Inflammatory macrophage treated with lipopolysaccharide for 1 hour (primary cell): ENCODE measurements around the gene SLC36A1.
A peak's percentile ranks its signal among the peaks of the same experiment; 100 is the strongest.
"Not testable (repeated sequence)": the region's sequence is repeated elsewhere in the genome, so short reads cannot be mapped to it uniquely, and the experiment has no call there.

Experiments
- DNase-seq, 2 donors: peaks; one replicate each; pipeline ENCODE4 v3.0.0-alpha.2; 2020 to 2022

The SLC36A1 gene

GRCh38 chr5:151487544-151487943, 40.1 kb downstream of the SLC36A1 start:
- no peak for DNase-seq

- DNase-seq, result no peak
These were observed 43.2 kb downstream of the SLC36A1 start for GRCh38 chr5:151490627-151491026.

DNA sequence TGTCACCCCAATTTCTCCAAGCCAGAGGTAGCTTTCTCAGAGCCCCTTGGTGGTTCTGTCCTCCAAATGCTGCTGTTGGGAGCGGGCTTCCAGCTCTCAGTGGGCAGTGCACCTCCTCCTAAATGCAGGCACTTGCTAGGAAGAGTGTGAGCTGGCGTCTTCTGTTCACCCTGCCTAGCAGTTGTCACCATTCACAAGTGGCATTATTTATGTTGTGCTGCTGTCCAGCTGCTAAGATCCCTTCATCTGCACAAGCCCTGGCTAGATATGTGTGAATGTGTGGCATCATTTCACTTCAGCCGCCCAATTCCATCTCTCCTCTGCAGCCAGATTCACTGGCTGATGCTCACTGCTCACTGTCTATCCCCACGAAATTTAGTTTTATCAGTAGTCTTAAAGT, 43.7 kb downstream of the SLC36A1 start:
- no peak for DNase-seq

GRCh38 chr5:151492729-151493128, 45.3 kb downstream of the SLC36A1 start:
- DNase-seq, result peak; percentile 68 to 84

GRCh38 chr5:151493665-151494064, 46.3 kb downstream of the SLC36A1 start:
- DNase-seq, result peak in 1 of 2 donors; percentile 29

DNA sequence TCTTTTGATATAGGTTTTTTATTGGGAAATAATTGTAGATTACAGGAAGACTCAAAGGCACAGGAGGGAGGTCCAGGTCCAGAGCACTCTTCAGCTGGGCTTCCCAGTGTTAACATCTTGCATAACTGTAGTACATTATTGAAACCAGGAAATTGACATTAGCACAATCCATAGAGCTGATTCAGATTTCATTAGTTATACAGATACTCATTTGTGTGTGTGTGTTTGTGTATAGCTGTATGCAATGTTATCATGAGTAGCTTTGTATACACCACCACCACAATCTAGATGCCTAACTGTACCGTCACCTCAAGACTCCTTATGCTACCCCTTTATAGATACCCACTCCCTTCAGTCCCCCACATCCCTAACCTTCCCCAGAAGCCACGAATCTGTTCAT, 47.9 kb downstream of the SLC36A1 start:
- no peak for DNase-seq

DNA sequence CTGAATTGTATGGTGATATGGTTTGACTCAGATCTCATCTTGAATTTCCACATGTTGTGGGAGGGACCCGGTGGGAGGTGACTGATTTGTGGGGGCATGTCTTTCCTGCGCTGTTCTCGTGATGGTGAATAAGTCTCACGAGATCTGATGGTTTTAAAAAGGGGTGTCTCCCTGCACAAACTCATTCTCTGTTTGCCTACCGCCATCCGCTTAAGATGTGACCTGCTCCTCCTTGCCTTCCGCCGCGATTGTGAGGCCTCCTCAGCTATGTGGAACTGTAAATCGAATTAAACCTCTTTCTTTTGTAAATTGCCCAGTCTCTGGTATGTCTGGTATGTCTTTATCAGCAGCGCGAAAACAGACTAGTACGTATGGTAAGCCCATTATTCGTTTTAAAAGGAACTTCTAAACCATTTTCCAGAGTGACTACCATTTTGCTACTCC, 48.7 kb downstream of the SLC36A1 start:
- DNase-seq, result peak in 1 of 2 donors; percentile 43

GRCh38 chr5:151497391-151498002, 50.1 kb downstream of the SLC36A1 start:
- peak in 1 of 2 donors; percentile 36 for DNase-seq

GRCh38 chr5:151498395-151499155, 51.2 kb downstream of the SLC36A1 start:
- DNase-seq, result no peak

- peak in 1 of 2 donors; percentile 41 for DNase-seq
These were observed 52.2 kb downstream of the SLC36A1 start for GRCh38 chr5:151499501-151500035.

GRCh38 chr5:151504006-151504405, 56.6 kb downstream of the SLC36A1 start:
- peak in 1 of 2 donors; percentile 32 for DNase-seq

DNA sequence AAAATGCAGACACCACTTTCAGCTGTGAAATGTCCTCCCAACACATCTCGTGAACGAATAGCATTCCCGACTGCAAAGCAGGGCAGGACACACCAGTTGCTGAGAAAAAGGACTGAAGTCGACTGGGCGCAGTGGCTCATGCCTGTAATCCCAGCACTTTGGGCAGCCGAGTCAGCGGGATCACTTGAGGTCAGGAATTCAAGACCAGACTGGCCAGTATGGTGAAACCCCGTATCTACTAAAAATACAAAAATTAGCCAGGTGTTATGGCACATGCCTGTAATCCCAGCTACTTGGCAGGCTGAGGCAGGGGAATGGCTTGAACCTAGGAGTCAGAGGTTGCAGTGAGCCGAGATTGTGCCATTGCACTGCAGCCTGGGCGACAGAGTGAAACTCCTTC, 60.9 kb downstream of the SLC36A1 start:
- DNase-seq, result not testable (repeated sequence)

GRCh38 chr5:151509231-151509630, 61.8 kb downstream of the SLC36A1 start:
- no peak for DNase-seq

DNA sequence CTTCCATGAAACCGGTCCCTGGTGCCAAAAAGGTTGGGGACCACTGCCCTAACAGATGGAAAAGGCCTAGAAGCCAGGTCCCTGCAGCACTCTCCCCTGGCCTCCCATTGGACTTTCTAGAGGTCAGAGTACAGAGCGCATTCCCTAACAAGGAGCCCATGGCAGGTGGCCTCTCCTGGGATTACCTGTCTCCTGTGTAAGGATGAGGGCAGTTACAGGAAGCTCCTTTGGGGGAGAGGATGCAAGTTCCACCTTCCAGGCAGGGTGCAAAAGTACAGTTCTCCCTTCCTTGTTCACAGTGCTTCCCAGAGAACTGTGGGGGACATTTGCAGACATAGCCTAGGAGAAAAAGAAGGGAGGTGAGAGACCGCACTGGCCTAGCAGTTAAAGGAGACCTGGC, 62.4 kb downstream of the SLC36A1 start:
- DNase-seq, result no peak

- DNase-seq, result no peak
These were observed 69.9 kb downstream of the SLC36A1 start for GRCh38 chr5:151517122-151517920.

DNA sequence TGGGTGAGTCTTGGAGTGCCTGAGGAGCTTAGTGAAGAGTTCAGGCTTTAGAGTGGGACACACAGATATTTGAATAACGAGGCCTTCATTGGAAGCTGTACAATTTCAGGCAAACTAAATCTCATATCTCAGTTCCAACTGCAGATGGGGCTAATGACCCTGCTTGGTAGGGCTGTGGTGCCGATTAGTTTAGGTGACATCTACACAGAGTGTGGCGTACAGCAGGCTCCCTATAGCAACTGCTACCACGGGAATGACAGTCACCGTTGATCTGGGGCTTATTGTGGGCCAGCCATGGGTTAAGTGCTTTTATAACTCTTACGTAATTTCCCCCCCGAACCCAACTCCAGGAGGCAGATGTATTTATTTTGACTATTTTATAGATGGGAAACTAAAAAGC, 72.9 kb downstream of the SLC36A1 start:
- no peak for DNase-seq

GRCh38 chr5:151522226-151522625, 74.8 kb downstream of the SLC36A1 start:
- DNase-seq, result peak; percentile 58 to 85

- peak; percentile 65 to 76 for DNase-seq
These were observed 75.9 kb downstream of the SLC36A1 start for GRCh38 chr5:151523335-151523734.

- no peak for DNase-seq
These were observed 80.8 kb downstream of the SLC36A1 start for GRCh38 chr5:151528153-151528552.

DNA sequence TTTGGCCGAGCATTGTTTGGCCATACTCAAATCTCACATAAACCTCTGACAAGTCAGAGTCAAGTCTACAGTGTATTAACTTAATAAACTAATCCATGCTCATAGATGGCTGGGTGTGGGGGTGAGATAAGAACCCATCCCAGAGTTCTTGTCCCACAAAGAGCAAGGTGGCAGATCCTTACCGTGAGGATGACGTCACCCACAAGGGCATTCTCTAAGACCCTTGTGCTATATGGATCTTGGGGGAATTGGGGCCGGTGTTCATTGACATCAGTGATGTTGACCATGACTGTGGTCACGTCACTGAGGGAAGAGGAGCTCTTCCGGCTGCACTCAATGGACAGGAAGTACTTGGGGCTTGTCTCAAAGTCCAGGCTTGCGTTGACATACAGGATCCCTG, 81.6 kb downstream of the SLC36A1 start:
- DNase-seq, result no peak

- DNase-seq, result no peak
These were observed 84.2 kb downstream of the SLC36A1 start for GRCh38 chr5:151531581-151531980.

- DNase-seq, result no peak
These were observed 85.0 kb downstream of the SLC36A1 start for GRCh38 chr5:151532416-151532815.

GRCh38 chr5:151534350-151534749, 86.9 kb downstream of the SLC36A1 start:
- no peak for DNase-seq
